SK-N-SH (cell line): ENCODE measurements around the gene HEXD. TPM values are rescaled to one million over a fixed set of nuclear protein-coding genes. Genes with fewer than 3 reads are reported as not detected.
"Not testable (repeated sequence)": the region's sequence is repeated elsewhere in the genome, so short reads cannot be mapped to it uniquely, and the experiment has no call there.

Experiments
- CTCF ChIA-PET: fragments of 300-600, 350-600 bp; formaldehyde crosslinking; extraction: SDS; loops from one replicate; lab custom pipeline; 2021; lab: Yijun Ruan, JAX
- POLR2A ChIA-PET: fragments of 350-600 bp; sonication (Branson Sonifier 250); formaldehyde crosslinking; extraction: SDS; loops from one replicate; lab custom pipeline; 2020; ENCODE audit warnings: antibody characterized with exemption, inconsistent platforms; lab: Yijun Ruan, JAX
- DNase-seq: peaks from one replicate; pipeline ENCODE4 v3.0.0; 2012
- H2AFZ ChIP-seq: fragments of 200-600 bp; sonication (generic); 2 replicates; pipeline ENCODE4 v1.8.1; 2016; ENCODE audit warnings: antibody characterized with exemption, mild to moderate bottlenecking, low read depth
- H3F3A ChIP-seq: fragments of 200-600 bp; sonication (generic); replicated peaks from 2 replicates; pipeline ENCODE3; 2016; ENCODE audit warnings: antibody characterized with exemption, mild to moderate bottlenecking; ENCODE audit not compliant: insufficient read depth
- H3K27ac ChIP-seq, 2 experiments: fragments of 200-500 bp in 1 of 2; fragments of 200-600 bp in 1 of 2; sonication (Bioruptor generic) in 1 of 2; sonication (generic), shearing (Covaris generic) in 1 of 2; 2 replicates each; pipeline versions ENCODE4 v1.5.1 to v1.6.1; 2014 to 2016; ENCODE audit warnings: low read depth in 2 of 2, inconsistent platforms in 1 of 2, low read length in 1 of 2, mild to moderate bottlenecking in 1 of 2, mixed read lengths in 1 of 2
- H3K27me3 ChIP-seq: fragments of 200-600 bp; sonication (generic), shearing (Covaris generic); 2 replicates; pipeline ENCODE4 v1.6.1; 2016; ENCODE audit warnings: mixed run types; ENCODE audit not compliant: insufficient read depth
- H3K36me3 ChIP-seq, 2 experiments: fragments of 200-500 bp in 1 of 2; fragments of 200-600 bp in 1 of 2; sonication (Bioruptor generic) in 1 of 2; sonication (generic) in 1 of 2; replicated peaks in 1 of 2; 2 replicates each; pipeline versions ENCODE3 to v1.5.1; 2014 to 2016; ENCODE audit warnings: low read length in 1 of 2, mild to moderate bottlenecking in 1 of 2; ENCODE audit not compliant: insufficient read depth in 2 of 2, control insufficient read depth in 1 of 2
- H3K4me1 ChIP-seq, 2 experiments: fragments of 200-500 bp in 1 of 2; fragments of 200-600 bp in 1 of 2; sonication (Bioruptor generic) in 1 of 2; sonication (generic), shearing (Covaris generic) in 1 of 2; 2 replicates each; pipeline versions ENCODE4 v1.5.1 to v1.6.1; 2014 to 2016; ENCODE audit warnings: low read depth in 1 of 2, low read length in 1 of 2, mixed run types in 1 of 2; ENCODE audit not compliant: insufficient read depth in 2 of 2, control insufficient read depth in 1 of 2
- H3K4me2 ChIP-seq: fragments of 200-600 bp; sonication (generic), shearing (Covaris generic); 2 replicates; pipeline ENCODE4 v1.6.1; 2017; ENCODE audit warnings: mixed run types
- H3K4me3 ChIP-seq, 2 experiments: fragments of 200-500 bp in 1 of 2; fragments of 200-600 bp in 1 of 2; sonication (Bioruptor generic) in 1 of 2; sonication (generic), shearing (Covaris generic) in 1 of 2; 2 replicates each; pipeline versions ENCODE4 v1.5.1 to v1.8.1; 2014 to 2016; ENCODE audit warnings: low read depth in 2 of 2, inconsistent platforms in 1 of 2, low read length in 1 of 2, mild to moderate bottlenecking in 1 of 2, mixed read lengths in 1 of 2, moderate library complexity in 1 of 2
- H3K79me2 ChIP-seq: fragments of 200-600 bp; sonication (generic); 2 replicates; pipeline ENCODE4 v1.8.1; 2017; ENCODE audit warnings: mild to moderate bottlenecking; ENCODE audit not compliant: insufficient read depth
- H3K9ac ChIP-seq: fragments of 200-600 bp; sonication (generic); 2 replicates; pipeline ENCODE4 v1.6.1; 2017; ENCODE audit warnings: mixed run types
- H3K9me2 ChIP-seq: fragments of 200-600 bp; sonication (generic); 2 replicates; pipeline ENCODE4 v1.6.1; 2017; ENCODE audit warnings: mixed run types
- H3K9me3 ChIP-seq: fragments of 200-600 bp; sonication (generic); 2 replicates; pipeline ENCODE4 v1.6.1; 2017; ENCODE audit warnings: mixed run types, mild to moderate bottlenecking, moderate library complexity
- H4K20me1 ChIP-seq: fragments of 200-600 bp; sonication (generic); 2 replicates; pipeline ENCODE4 v1.6.1; 2017; ENCODE audit warnings: mild to moderate bottlenecking, mixed run types; ENCODE audit not compliant: insufficient read depth
- EP300 ChIP-seq, 2 experiments: IDR thresholded peaks; 2 replicates each; pipeline versions ENCODE4 v1.4.0 to v1.6.1; 2012; ENCODE audit warnings: borderline replicate concordance in 1 of 2, low read depth in 1 of 2, low read length in 1 of 2
- FOXJ3 ChIP-seq: sonication (generic); formaldehyde crosslinking; IDR thresholded peaks from 2 replicates; pipeline ENCODE4 v1.5.1; 2020; ENCODE audit warnings: mild to moderate bottlenecking, missing genetic modification reagents
- RFX5 ChIP-seq: IDR thresholded peaks from 2 replicates; pipeline ENCODE4 v1.6.1; 2012; ENCODE audit warnings: mild to moderate bottlenecking, improper control_type of control experiment, low read length
- SIN3A ChIP-seq: IDR thresholded peaks from 2 replicates; pipeline ENCODE4 v1.6.1; 2012; ENCODE audit warnings: low read depth, mild to moderate bottlenecking, low read length, moderate library complexity, borderline replicate concordance
- TAF1 ChIP-seq: IDR thresholded peaks from 2 replicates; pipeline ENCODE4 v1.6.1; 2012; ENCODE audit warnings: low read depth, mild to moderate bottlenecking, low read length, moderate library complexity, borderline replicate concordance
- WGBS: methylation state at CpG from one replicate; pipeline ENCODE4 v1.1.6; 2017; ENCODE audit warnings: low lambda C conversion rate; 5-methylcytosine and 5-hydroxymethylcytosine counted together
- polyA plus RNA-seq, 3 experiments: library from polyadenylated mRNA; depleted of rRNA; stranded (reverse); fragments of >200 nt; gene quantifications; 2 replicates each; pipeline ENCODE4 v1.2.3, GENCODE V29; 2012
- TF ChIP-seq, protein P1 (sequence below): IDR thresholded peaks from 2 replicates; pipeline ENCODE4 v1.6.1; 2012; ENCODE audit warnings: mild to moderate bottlenecking, low read depth, low read length, moderate library complexity

The HEXD gene
- polyA plus RNA-seq, 1 of the 3 experiments (the other 2 are of a cell fraction): 38.8 TPM

DNA sequence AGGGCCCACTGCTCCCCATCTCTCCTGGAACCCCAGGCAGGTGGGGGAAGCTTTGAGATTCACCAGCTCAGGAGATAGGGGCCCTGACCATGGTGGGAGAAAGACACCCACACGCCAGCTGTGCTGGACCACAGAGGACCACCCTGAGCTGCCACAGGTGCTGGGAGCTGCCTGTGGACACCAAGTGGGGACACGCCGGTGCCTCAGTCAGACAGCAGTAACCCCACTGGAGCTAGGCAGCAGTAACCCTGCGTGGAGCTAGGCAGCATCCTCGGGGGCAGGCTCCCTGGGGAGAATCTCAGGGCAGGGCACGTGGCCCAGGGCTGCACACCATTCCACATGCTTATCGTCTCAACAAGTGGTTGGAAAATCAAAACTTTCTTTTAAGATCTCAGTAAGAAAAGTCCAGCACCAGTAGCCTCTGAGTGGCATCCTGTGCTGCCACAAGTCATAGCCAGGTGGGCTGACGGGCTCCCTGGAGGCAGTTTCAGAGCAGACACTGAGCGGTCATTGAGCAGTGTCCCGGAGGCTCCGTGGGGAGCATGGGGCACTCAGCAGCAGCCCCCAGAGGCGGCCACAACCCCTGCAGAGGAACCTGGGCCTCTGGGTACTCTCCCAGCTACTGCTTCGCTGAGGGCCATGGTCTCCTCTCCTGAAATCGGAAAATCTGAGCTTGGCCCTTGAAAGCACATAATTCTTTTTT is 8.0 kb upstream of the HEXD start:
- Histone ChIP-seq H3K4me2 (no peak overlapping the region), H3K4me3 (no peak overlapping the region), H4K20me1 (peaks cover 33% of the 10 kb centered on the region), H3K27me3 (no peaks in the 10 kb centered on the region), H3K9ac (no peak overlapping the region), H3K9me3 (no peaks in the 10 kb centered on the region), H3K36me3 (peaks cover 0 to 1% of the 10 kb centered on the region in 2 experiments), H3K27ac (no peak overlapping the region), H3F3A (peaks cover 10% of the 10 kb centered on the region)
- WGBS: 91% methylated on average over 11 of the region's 14 CpGs
- no peak for TF ChIP-seq TAF1
- TF ChIP-seq, all 33 proteins: peak for 0
- Histone ChIP-seq H3K4me1 (peaks cover 0 to 10% of the 10 kb centered on the region in 2 experiments; a peak in 1 of 4 replicates), H3K9me2 (no peaks in the 10 kb centered on the region), H2AFZ (no peak overlapping the region), H3K79me2 (peaks cover 8% of the 10 kb centered on the region; the same call in 1 of the 2 replicates)
- no peak for DNase-seq
- ChIA-PET CTCF (interaction anchor here (0.9 to 11.3 kb wide), 10 partner anchors 10 to 110 kb away, joined by 3 to 76 read pairs (median 5); partner anchors contain the start of gene TEX19), POLR2A (interaction anchor here (0.6 kb wide), 1 partner anchor 12 kb away, joined by 3 read pairs; no protein-coding TSS in a partner anchor)

DNA sequence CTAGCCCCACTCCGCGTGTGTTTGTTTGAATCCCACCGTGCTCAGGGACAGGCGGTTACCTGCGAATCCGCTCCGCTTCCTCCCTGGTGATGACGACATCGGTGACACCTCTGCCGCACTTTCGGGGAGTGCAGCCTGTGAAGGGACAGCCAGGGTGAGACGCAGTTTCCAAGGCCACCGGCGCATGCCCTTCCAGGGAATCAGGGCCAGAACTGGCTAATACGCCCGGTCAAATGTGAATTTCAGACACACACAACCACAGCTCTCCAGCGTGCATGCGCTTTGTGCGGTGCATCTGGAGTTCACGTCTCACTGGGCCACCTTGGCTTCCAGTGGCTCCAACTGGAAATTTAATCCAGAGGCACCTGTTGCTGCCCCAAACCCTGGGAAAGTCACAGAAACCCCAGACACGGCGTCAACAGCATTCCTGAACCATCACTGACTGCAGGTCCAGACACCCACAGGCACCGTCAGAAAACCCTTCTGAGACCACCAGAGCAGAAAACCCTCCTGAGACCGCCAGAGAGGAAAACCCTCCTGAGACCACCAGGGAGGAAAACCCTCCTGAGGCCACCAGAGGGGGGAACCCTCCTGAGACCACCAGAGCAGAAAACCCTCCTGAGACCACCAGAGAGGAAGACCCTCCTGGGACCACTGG is 6.6 kb upstream of the HEXD start:
- no peak overlapping the region for H3K9ac ChIP-seq
- H3K4me1 ChIP-seq: peaks cover 0 to 10% of the 10 kb centered on the region in 2 experiments; a peak in 1 of 4 replicates
- ChIA-PET CTCF (interaction anchor here (0.6 to 11.3 kb wide), 7 partner anchors 10 to 774 kb away, joined by 3 to 76 read pairs (median 3); partner anchors contain the start of gene TEX19), POLR2A (no interaction called here)
- no peak overlapping the region for H3K27ac ChIP-seq
- 98% methylated on average over 23 of the region's 24 CpGs for WGBS
- no peaks in the 10 kb centered on the region for H3K9me2 ChIP-seq
- no peaks in the 10 kb centered on the region for H3K9me3 ChIP-seq
- no peak overlapping the region for H2AFZ ChIP-seq
- H3K36me3 ChIP-seq: peaks cover 0 to 3% of the 10 kb centered on the region in 2 experiments
- H3F3A ChIP-seq: peaks cover 10% of the 10 kb centered on the region
- H3K4me2 ChIP-seq: no peak overlapping the region
- no peak for DNase-seq
- no peaks in the 10 kb centered on the region for H3K27me3 ChIP-seq
- TF ChIP-seq SIN3A (no peak), RFX5 (no peak), EP300 (IDR thresholded peaks at IDR 0.05; ENCODE audit: borderline replicate concordance in 1 of 2, low read depth in 1 of 2, low read length in 1 of 2) (no peak), FOXJ3 (no peak)
- TF ChIP-seq, protein P1, sequence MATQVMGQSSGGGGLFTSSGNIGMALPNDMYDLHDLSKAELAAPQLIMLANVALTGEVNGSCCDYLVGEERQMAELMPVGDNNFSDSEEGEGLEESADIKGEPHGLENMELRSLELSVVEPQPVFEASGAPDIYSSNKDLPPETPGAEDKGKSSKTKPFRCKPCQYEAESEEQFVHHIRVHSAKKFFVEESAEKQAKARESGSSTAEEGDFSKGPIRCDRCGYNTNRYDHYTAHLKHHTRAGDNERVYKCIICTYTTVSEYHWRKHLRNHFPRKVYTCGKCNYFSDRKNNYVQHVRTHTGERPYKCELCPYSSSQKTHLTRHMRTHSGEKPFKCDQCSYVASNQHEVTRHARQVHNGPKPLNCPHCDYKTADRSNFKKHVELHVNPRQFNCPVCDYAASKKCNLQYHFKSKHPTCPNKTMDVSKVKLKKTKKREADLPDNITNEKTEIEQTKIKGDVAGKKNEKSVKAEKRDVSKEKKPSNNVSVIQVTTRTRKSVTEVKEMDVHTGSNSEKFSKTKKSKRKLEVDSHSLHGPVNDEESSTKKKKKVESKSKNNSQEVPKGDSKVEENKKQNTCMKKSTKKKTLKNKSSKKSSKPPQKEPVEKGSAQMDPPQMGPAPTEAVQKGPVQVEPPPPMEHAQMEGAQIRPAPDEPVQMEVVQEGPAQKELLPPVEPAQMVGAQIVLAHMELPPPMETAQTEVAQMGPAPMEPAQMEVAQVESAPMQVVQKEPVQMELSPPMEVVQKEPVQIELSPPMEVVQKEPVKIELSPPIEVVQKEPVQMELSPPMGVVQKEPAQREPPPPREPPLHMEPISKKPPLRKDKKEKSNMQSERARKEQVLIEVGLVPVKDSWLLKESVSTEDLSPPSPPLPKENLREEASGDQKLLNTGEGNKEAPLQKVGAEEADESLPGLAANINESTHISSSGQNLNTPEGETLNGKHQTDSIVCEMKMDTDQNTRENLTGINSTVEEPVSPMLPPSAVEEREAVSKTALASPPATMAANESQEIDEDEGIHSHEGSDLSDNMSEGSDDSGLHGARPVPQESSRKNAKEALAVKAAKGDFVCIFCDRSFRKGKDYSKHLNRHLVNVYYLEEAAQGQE: no peak
- H3K79me2 ChIP-seq: peaks cover 8% of the 10 kb centered on the region
- H3K4me3 ChIP-seq: no peak overlapping the region
- peaks cover 45% of the 10 kb centered on the region for H4K20me1 ChIP-seq

DNA sequence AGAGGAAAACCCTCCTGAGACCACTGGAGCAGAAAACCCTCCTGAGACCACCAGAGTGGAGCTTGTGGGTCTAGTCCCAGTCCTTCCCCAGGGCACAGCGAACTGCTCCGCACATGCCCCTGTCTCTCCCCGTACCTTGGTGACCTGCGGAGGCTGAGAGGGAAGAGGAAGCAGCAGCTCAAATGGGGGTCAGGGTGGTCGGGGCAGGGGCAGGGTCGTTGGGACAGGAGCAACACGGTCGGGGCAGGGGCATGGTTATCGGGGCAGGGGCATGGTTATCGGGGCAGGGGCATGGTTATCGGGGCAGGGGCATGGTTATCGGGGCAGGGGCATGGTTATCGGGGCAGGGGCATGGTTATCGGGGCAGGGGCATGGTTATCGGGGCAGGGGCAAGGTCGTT is 6.1 kb upstream of the HEXD start:
- CTCF ChIA-PET: interaction anchor here (0.6 to 11.3 kb wide), 7 partner anchors 10 to 774 kb away, joined by 3 to 124 read pairs (median 3); partner anchors contain the start of gene TEX19

More for the DNA sequence above, 6.1 kb upstream of the HEXD start:
- H3K4me2 ChIP-seq, H3K9me3 ChIP-seq, H3K4me3 ChIP-seq, H2AFZ ChIP-seq, H3K36me3 ChIP-seq, H3K27ac ChIP-seq, H3K9ac ChIP-seq, H3K9me2 ChIP-seq, H3K27me3 ChIP-seq, DNase-seq, POLR2A ChIA-PET, H3K4me1 ChIP-seq: not testable (repeated sequence)
- 87% methylated on average over 16 of the region's 16 CpGs for WGBS
- Histone ChIP-seq H3F3A (peaks cover 13% of the 10 kb centered on the region), H3K79me2 (peaks cover 14% of the 10 kb centered on the region), H4K20me1 (peaks cover 50% of the 10 kb centered on the region)
